Activated CD8-positive, alpha-beta memory T cell treated with anti-CD3 and anti-CD28 coated beads for 48 hours (primary cell): Measurements from ENCODE around the gene C1QTNF3.
"Not testable (repeated sequence)": the region's sequence is repeated elsewhere in the genome, so short reads cannot be mapped to it uniquely, and the experiment has no call there.

Experiments
- DNase-seq, 3 experiments: peaks; one replicate each; pipeline ENCODE4 v3.0.0-alpha.2; 2020; ENCODE audit warnings: low read depth in 2 of 3, low spot score in 2 of 3

C1QTNF3 gene

GRCh38 chr5:34026089-34026761 is 16.8 kb downstream of the C1QTNF3 start:
- no peak for DNase-seq

GRCh38 chr5:34022121-34022705 is 20.8 kb downstream of the C1QTNF3 start:
- DNase-seq = no peak

GRCh38 chr5:34021334-34021733 is 21.7 kb downstream of the C1QTNF3 start:
- DNase-seq = no peak

- no peak for DNase-seq
Observed at GRCh38 chr5:34020726-34021125, 22.3 kb downstream of the C1QTNF3 start.

GRCh38 chr5:34017254-34017653 is 25.8 kb downstream of the C1QTNF3 start:
- no peak for DNase-seq

GRCh38 chr5:34016750-34017149 is 26.3 kb downstream of the C1QTNF3 start:
- no peak for DNase-seq

DNA sequence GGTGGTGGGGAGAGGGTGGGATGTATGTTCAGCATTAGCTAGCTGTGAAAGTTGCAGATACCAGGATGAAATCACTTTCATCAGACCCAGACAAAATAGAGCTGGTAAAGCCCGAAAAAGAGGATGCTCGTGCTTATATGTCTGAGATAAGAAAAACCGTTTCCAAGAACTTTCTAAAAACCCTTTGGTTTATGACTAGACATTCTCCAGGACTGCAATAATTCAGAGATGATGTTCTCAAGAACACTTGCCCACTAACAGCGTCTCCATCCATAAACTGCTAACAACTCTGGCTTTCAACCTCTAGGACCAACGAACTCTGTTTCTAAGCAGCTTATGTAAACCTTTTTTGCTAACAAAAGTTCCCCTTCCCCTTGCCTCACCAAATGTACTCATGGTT is 26.8 kb downstream of the C1QTNF3 start:
- DNase-seq = no peak

GRCh38 chr5:34015120-34015822 is 27.7 kb downstream of the C1QTNF3 start:
- DNase-seq = no peak

DNA sequence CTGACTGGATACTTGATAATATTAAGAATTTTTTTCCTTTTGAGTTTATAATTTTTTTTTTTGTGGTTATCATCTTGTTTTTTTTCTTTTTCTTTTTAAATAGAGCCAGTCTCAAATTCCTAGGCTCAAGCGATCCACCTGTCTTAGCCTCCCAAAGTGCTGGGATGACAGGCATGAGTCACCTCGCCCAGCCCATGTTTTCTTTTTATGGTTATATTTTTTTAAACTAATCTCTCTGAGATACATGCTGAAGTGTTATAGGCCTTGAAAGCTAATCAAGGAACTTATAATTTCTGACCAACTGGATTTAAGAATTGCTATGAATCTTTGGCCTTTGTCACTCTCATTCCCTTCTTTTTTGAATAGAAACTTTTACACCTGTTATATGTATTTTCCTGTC is 28.4 kb downstream of the C1QTNF3 start:
- no peak for DNase-seq

DNA sequence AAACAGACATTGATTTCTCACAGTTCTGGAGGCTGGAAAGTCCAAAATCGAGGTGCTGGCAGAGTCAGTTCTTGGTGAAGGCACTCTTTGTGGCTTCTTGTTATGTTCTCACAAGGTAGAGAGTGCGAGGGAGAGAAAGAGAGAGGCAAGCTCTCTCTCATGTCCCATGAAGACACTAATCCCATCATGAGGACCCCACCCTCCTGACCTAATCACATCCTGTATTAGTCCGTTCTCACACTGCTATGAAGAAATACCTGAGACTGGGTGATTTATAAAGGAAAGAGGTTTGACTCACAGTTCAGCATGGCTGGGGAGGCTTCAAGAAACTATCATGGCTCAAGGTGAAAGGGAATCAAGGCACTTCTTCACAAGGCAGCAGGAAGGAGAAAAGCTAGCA is 29.5 kb downstream of the C1QTNF3 start:
- no peak for DNase-seq

DNA sequence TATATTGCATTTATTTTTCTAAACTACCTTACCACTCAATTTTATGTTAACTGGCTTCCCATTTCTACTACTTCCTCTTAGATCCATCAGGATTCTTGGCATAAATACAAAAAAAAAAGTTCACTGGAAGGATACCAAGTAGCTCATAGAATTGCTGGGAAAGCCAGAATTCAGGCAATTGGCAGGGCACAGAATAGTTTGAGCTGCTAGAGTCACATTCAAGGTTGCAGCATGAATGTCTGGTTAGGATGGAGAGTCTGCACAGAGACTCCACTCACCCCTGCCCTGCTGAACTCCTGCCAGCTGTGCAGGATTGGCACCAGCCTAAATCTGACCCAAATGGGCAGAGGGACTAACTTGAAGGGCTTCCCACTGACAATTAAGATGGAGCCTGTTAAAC is 30.2 kb downstream of the C1QTNF3 start:
- DNase-seq = no peak

DNA sequence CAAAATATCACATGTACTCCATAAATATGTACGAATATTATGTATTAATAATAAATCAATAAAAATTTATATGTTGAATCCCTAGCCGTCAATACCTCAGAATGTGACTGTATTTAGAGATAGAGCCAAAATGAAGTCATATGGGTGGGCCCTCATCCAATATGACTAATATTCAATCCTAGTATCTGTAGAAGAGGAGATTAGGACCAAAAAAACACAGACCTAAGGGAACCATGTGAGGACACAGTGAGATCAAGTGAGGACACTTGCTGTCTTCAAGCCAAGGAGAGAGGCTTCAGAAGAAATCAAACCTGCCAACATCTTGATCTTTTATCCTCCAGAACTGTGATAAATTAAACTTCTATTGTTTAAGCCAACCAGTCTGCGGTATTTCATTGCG is 31.5 kb downstream of the C1QTNF3 start:
- no peak for DNase-seq

GRCh38 chr5:34010146-34010545 is 32.9 kb downstream of the C1QTNF3 start:
- DNase-seq = not testable (repeated sequence)

GRCh38 chr5:34009610-34010009 is 33.4 kb downstream of the C1QTNF3 start:
- no peak for DNase-seq

- no peak for DNase-seq
Observed at GRCh38 chr5:34008802-34009201, 34.2 kb downstream of the C1QTNF3 start.

DNA sequence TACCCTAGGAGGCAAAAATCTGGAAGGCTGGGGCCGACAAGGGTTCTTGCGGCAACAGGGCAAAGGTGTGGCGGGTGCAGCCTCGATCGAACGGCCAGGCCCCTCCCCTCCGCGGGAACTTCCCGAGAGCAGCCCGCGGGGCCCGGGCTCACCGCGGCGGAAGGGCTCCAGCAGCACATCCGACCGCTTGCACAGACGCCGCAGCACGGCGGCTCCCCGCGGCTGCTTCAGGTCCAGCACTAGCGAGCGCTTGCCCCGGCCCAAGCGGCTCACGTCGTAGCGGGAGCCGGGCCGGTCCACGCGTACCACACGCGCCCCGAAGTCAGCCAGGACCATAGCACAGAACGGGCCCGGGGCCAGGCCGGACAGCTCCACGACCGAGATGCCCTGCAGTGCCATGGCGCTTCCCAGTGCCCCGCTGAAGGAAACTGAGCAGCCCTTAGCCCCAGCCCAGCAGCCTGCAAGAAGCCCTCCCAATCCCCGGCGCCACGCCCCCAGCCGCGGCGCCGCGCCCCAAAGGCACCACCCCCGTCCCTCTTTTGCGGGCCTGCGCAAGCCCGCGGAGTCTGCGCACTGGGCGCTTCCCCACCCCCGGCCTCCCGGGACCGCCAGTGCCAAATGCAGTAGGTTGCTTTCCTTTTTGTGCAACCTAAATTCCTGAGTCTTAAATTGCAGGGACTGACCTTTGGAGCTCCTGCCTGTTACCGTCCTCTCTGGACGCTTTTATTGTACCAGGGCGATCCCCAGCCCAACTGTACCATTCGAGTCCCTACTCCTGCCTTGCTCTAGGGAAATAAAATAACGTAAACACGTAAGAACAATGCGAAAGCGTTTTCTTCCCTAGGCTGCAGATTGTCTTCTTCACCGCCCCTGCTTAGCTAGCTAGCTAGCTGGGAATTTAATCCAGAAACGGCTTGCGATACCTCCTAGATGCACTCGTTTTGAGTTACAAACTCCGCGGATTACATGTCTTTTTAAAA is 35.1 kb downstream of the C1QTNF3 start, which contains the start of gene AMACR:
AMACR (minus strand) TSS at position 430 of the 980 bp plus-strand sequence; CDS start at position 399, 31 bp downstream.
- peak; percentile 75 to 79 (median 76) for DNase-seq

GRCh38 chr5:34007201-34007620 is 35.8 kb downstream of the C1QTNF3 start:
- no peak for DNase-seq

DNA sequence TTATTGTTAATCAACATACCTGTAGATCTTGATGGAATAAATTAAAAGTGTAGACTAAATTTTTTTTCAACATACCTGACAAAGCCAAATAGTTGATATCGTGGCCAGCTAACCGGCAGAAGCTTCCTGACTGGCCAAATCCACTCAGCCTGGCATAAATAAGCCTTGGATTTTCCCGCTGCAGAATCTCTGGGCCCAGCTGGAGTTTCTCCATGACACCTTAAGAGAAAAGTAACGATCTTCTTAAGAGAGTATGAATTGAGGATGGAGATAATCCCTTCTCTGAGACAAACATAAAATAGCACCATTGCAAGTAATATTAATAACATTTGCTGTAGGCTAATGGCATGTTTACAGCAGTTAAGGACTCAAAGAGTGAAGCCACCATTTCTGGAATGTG is 37.3 kb downstream of the C1QTNF3 start:
- DNase-seq = no peak

DNA sequence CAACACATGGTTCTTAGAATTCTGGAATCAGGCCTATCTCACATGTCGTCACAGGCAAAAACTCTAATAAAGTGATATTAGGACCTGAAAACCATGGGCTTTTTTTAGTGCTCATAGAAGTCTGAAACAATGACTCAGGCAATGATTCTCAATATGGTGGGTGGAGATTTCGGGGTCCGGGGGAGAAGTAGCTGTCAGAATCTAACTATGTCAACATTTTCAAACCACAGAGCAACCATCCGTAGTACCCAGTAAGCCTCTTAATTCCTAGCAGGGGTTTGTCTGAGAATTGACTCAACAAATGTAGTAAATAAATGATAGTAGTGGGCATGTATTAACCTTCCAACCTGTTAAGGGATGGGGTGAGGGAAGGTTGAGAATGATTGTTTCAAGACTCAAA is 37.8 kb downstream of the C1QTNF3 start:
- DNase-seq = no peak

- DNase-seq = no peak
Observed at GRCh38 chr5:34003941-34004340, 39.1 kb downstream of the C1QTNF3 start.
